Natural killer cell (primary cell): Measurements from ENCODE around the gene PTX4. TPM values are rescaled to one million over a fixed set of nuclear protein-coding genes. Genes with fewer than 3 reads are reported as not detected.

ENCODE experiments used
- ATAC-seq, 3 donors: fragments of 150-1000 bp in 2 of 3; fragments of 200-7000 bp in 1 of 3; cut with Tn5 transposase; 1 replicate in 1 of 3; 2 replicates in 2 of 3; pipeline ENCODE4 v1.10.0; 2021; ENCODE audit warnings: mild to moderate bottlenecking in 2 of 3, moderate library complexity in 2 of 3
- DNase-seq, 2 donors: peaks; one replicate each; pipeline versions ENCODE4 v3.0.0 to v3.0.0-alpha.2; 2013 to 2021; ENCODE audit warnings: mixed read lengths in 1 of 2
- H3K27ac ChIP-seq: one replicate; pipeline ENCODE4 v1.5.1; 2013; ENCODE audit warnings: mild to moderate bottlenecking, low read length
- H3K27me3 ChIP-seq: one replicate; pipeline ENCODE4 v1.6.1; 2013; ENCODE audit warnings: low read length; ENCODE audit not compliant: control insufficient read depth, insufficient read depth
- H3K36me3 ChIP-seq: one replicate; pipeline ENCODE4 v1.6.1; 2013; ENCODE audit warnings: low read length; ENCODE audit not compliant: control insufficient read depth, insufficient read depth
- H3K4me1 ChIP-seq: one replicate; pipeline ENCODE4 v1.6.1; 2013; ENCODE audit warnings: low read length; ENCODE audit not compliant: control insufficient read depth, insufficient read depth
- H3K4me3 ChIP-seq: one replicate; pipeline ENCODE4 v1.5.1; 2013; ENCODE audit warnings: low read length
- H3K9me3 ChIP-seq: one replicate; pipeline ENCODE4 v1.6.1; 2013; ENCODE audit warnings: low read length; ENCODE audit not compliant: control insufficient read depth, insufficient read depth
- H3K27ac Mint-ChIP-seq, 2 donors: one replicate each; pipeline ENCODE4 v1.8.0; 2022; ENCODE audit warnings: mild to moderate bottlenecking in 2 of 2, mixed read lengths in 2 of 2, moderate library complexity in 1 of 2
- H3K27me3 Mint-ChIP-seq, 2 donors: one replicate each; pipeline ENCODE4 v1.8.0; 2022; ENCODE audit warnings: low read depth in 2 of 2, mixed read lengths in 2 of 2
- H3K36me3 Mint-ChIP-seq: one replicate; pipeline ENCODE4 v1.8.0; 2022; ENCODE audit warnings: mixed read lengths
- H3K4me1 Mint-ChIP-seq, 2 donors: one replicate each; pipeline ENCODE4 v1.8.0; 2022; ENCODE audit warnings: mixed read lengths in 2 of 2
- H3K4me3 Mint-ChIP-seq: one replicate; pipeline ENCODE4 v1.8.0; 2022; ENCODE audit warnings: mild to moderate bottlenecking, moderate library complexity, mixed read lengths
- H3K9me3 Mint-ChIP-seq, 2 donors: one replicate each; pipeline ENCODE4 v1.8.0; 2022; ENCODE audit warnings: mixed read lengths in 2 of 2
- CTCF ChIP-seq: fragments of 200-600 bp; IDR thresholded peaks from one replicate; pipeline ENCODE4 v1.8.0; 2022; ENCODE audit warnings: antibody characterized with exemption
- WGBS: methylation state at CpG from one replicate; pipeline ENCODE4 v1.1.7; 2013; ENCODE audit warnings: missing lambda C conversion rate; ENCODE audit not compliant: insufficient coverage; 5-methylcytosine and 5-hydroxymethylcytosine counted together
- intact Hi-C: fragments of 100-400 bp; cut with micrococcal nuclease; formaldehyde crosslinking; loops from one replicate; pipeline ENCODE4 v1.14.2; 2022
- total RNA-seq, 4 donors: library from RNA; stranded (reverse); fragments of 120-200 nt in 1 of 4; gene quantifications; one replicate each; pipeline versions ENCODE4 v1.2.3 to v1.2.4, GENCODE V29; 2013 to 2022

Gene PTX4
- total RNA-seq, 3 donors from 2014 or later (not counting 1 experiment from before 2014, with no cell fraction given): 0.31 TPM; not detected in 2

GRCh38 chr16:1499756-1500464 is 11.2 kb upstream of the PTX4 start:
- DNase-seq (no peak), ATAC-seq (no peak)
- TF ChIP-seq CTCF: no peak
- 94% methylated on average over 36 of the region's 36 CpGs for WGBS
- H3K36me3 Mint-ChIP-seq: no peaks in the 10 kb centered on the region
- Histone ChIP-seq H3K4me1 (no peaks in the 10 kb centered on the region), H3K4me3 (no peak overlapping the region), H3K36me3 (peaks cover 41% of the 10 kb centered on the region), H3K27ac (no peak overlapping the region), H3K9me3 (no peaks in the 10 kb centered on the region), H3K27me3 (no peaks in the 10 kb centered on the region)
- intact Hi-C loops: no loop called here
- H3K4me1 Mint-ChIP-seq: no peaks in the 10 kb centered on the region
- no peaks in the 10 kb centered on the region for H3K27me3 Mint-ChIP-seq
- no peaks in the 10 kb centered on the region for H3K9me3 Mint-ChIP-seq
- H3K4me3 Mint-ChIP-seq: no peak overlapping the region
- no peak overlapping the region for H3K27ac Mint-ChIP-seq

- Histone ChIP-seq H3K27me3 (no peaks in the 10 kb centered on the region), H3K36me3 (peaks cover 41% of the 10 kb centered on the region), H3K27ac (no peak overlapping the region), H3K9me3 (no peaks in the 10 kb centered on the region), H3K4me1 (peaks cover 7% of the 10 kb centered on the region), H3K4me3 (no peak overlapping the region)
- Mint-ChIP-seq H3K36me3 (no peaks in the 10 kb centered on the region), H3K4me3 (no peak overlapping the region), H3K27me3 (no peaks in the 10 kb centered on the region), H3K9me3 (no peaks in the 10 kb centered on the region), H3K27ac (no peak overlapping the region), H3K4me1 (no peaks in the 10 kb centered on the region)
- ATAC-seq: no peak
- TF ChIP-seq CTCF: no peak
- WGBS: 97% methylated on average over 35 of the region's 35 CpGs
- intact Hi-C loops: no loop called here
- DNase-seq: no peak
Observed at GRCh38 chr16:1498899-1499676, 10.3 kb upstream of the PTX4 start.

- H3K27me3 Mint-ChIP-seq: no peaks in the 10 kb centered on the region
- intact Hi-C loops: no loop called here
- Histone ChIP-seq H3K4me1 (peaks cover 23% of the 10 kb centered on the region), H3K4me3 (no peak overlapping the region), H3K27me3 (no peaks in the 10 kb centered on the region), H3K27ac (no peak overlapping the region), H3K9me3 (no peaks in the 10 kb centered on the region), H3K36me3 (peaks cover 29% of the 10 kb centered on the region)
- no peak for ATAC-seq
- no peak for TF ChIP-seq CTCF
- no peak overlapping the region for H3K27ac Mint-ChIP-seq
- no peaks in the 10 kb centered on the region for H3K9me3 Mint-ChIP-seq
- peaks cover 9 to 16% of the 10 kb centered on the region in 2 donors for H3K4me1 Mint-ChIP-seq
- H3K4me3 Mint-ChIP-seq: peak overlapping the region; percentile 17
- H3K36me3 Mint-ChIP-seq: no peaks in the 10 kb centered on the region
- DNase-seq: no peak
- WGBS: 98% methylated on average over 21 of the region's 21 CpGs
Observed at GRCh38 chr16:1497014-1497598, 8.4 kb upstream of the PTX4 start.
